IMR-90 (cell line): ENCODE measurements around the gene RUNX2. TPM values are rescaled to one million over a fixed set of nuclear protein-coding genes. Genes with fewer than 3 reads are reported as not detected.

ENCODE experiments used
- ATAC-seq: fragments of 200-7000 bp; cut with Tn5 transposase; 2 replicates; pipeline ENCODE4 v1.9.1; 2020; ENCODE audit warnings: low read depth, mild to moderate bottlenecking, moderate library complexity
- BruUV-seq: library from RNA; stranded (reverse); fragments of 400-500 nt; replicated peaks from 2 replicates; lab custom pipeline; 2021; lab: Mats Ljungman, UMichigan
- CTCF ChIA-PET: fragments of 300-600 bp; formaldehyde crosslinking; extraction: SDS; loops from one replicate; lab custom pipeline; 2021; ENCODE audit warnings: antibody characterized with exemption; lab: Yijun Ruan, JAX
- POLR2A ChIA-PET: fragments of 300-600 bp; sonication (Branson Sonifier 250); formaldehyde crosslinking; loops from one replicate; lab custom pipeline; 2022; ENCODE audit warnings: antibody characterized with exemption; ENCODE audit not compliant: unreplicated experiment; lab: Charles Lee
- DNase-seq: peaks from one replicate; pipeline ENCODE4 v3.0.0; 2013
- H2AFZ ChIP-seq: replicated peaks from 2 replicates; pipeline ENCODE3; 2013; ENCODE audit warnings: low read length, mild to moderate bottlenecking; ENCODE audit not compliant: poor library complexity
- H2AK5ac ChIP-seq: 2 replicates; pipeline ENCODE4 v1.6.1; 2013; ENCODE audit warnings: low read depth, low read length, inconsistent platforms
- H2AK9ac ChIP-seq: replicated peaks from 2 replicates; pipeline ENCODE3; 2013; ENCODE audit warnings: mild to moderate bottlenecking, low read depth, low read length, moderate library complexity; ENCODE audit not compliant: poor library complexity
- H2BK120ac ChIP-seq: 2 replicates; pipeline ENCODE4 v1.6.1; 2013; ENCODE audit warnings: low read depth, low read length, inconsistent platforms
- H2BK15ac ChIP-seq: 3 replicates; pipeline ENCODE4 v1.6.1; 2013; ENCODE audit warnings: low read depth, low read length, inconsistent platforms
- H2BK20ac ChIP-seq: 2 replicates; pipeline ENCODE4 v1.6.1; 2013; ENCODE audit warnings: low read depth, mild to moderate bottlenecking, inconsistent platforms, low read length, moderate library complexity
- H2BK5ac ChIP-seq: 2 replicates; pipeline ENCODE4 v1.6.1; 2013; ENCODE audit warnings: mild to moderate bottlenecking, low read depth, low read length, inconsistent platforms; ENCODE audit not compliant: poor library complexity, severe bottlenecking
- H3K14ac ChIP-seq: replicated peaks from 2 replicates; pipeline ENCODE4 v1.6.1; 2013; ENCODE audit warnings: low read depth, low read length, inconsistent platforms
- H3K18ac ChIP-seq: 2 replicates; pipeline ENCODE4 v1.6.1; 2013; ENCODE audit warnings: low read depth, low read length, control low read depth
- H3K23ac ChIP-seq: 2 replicates; pipeline ENCODE4 v1.6.1; 2013; ENCODE audit warnings: low read depth, low read length, inconsistent platforms
- H3K27ac ChIP-seq: 2 replicates; pipeline ENCODE4 v1.5.1; 2013; ENCODE audit warnings: mild to moderate bottlenecking, control low read depth, low read length; ENCODE audit not compliant: insufficient read depth
- H3K27me3 ChIP-seq: 2 replicates; pipeline ENCODE4 v1.6.1; 2013; ENCODE audit warnings: low read length; ENCODE audit not compliant: control insufficient read depth, insufficient read depth
- H3K36me3 ChIP-seq: 2 replicates; pipeline ENCODE4 v1.6.1; 2013; ENCODE audit warnings: low read length, mixed read lengths; ENCODE audit not compliant: control insufficient read depth, insufficient read depth
- H3K4ac ChIP-seq: 2 replicates; pipeline ENCODE4 v1.6.1; 2013; ENCODE audit warnings: low read depth, low read length, inconsistent platforms
- H3K4me1 ChIP-seq: 2 replicates; pipeline ENCODE4 v1.6.1; 2013; ENCODE audit warnings: low read length, mixed read lengths; ENCODE audit not compliant: control insufficient read depth, insufficient read depth
- H3K4me2 ChIP-seq: 2 replicates; pipeline ENCODE4 v1.6.1; 2013; ENCODE audit warnings: low read depth, mild to moderate bottlenecking, control low read depth, low read length, moderate library complexity
- H3K4me3 ChIP-seq: 2 replicates; pipeline ENCODE4 v1.5.1; 2013; ENCODE audit warnings: low read depth, mild to moderate bottlenecking, control low read depth, low read length, moderate library complexity; ENCODE audit not compliant: insufficient read depth
- H3K56ac ChIP-seq: 2 replicates; pipeline ENCODE4 v1.6.1; 2013; ENCODE audit warnings: low read length, inconsistent platforms; ENCODE audit not compliant: insufficient read depth; ENCODE audit errors: extremely low read depth
- H3K79me1 ChIP-seq, 2 experiments: 2 replicates each; pipeline ENCODE4 v1.6.1; 2013; ENCODE audit warnings: low read length in 2 of 2, inconsistent platforms in 1 of 2, low read depth in 1 of 2
- H3K9ac ChIP-seq: 2 replicates; pipeline ENCODE4 v1.6.1; 2013; ENCODE audit warnings: low read depth, low read length, control low read depth
- H3K9me1 ChIP-seq: 2 replicates; pipeline ENCODE4 v1.6.1; 2013; ENCODE audit warnings: low read length, inconsistent platforms; ENCODE audit not compliant: insufficient read depth
- H3K9me3 ChIP-seq: 2 replicates; pipeline ENCODE4 v1.6.1; 2013; ENCODE audit warnings: low read length; ENCODE audit not compliant: control insufficient read depth, insufficient read depth
- H4K20me1 ChIP-seq: 2 replicates; pipeline ENCODE4 v1.6.1; 2013; ENCODE audit warnings: low read length, inconsistent platforms; ENCODE audit not compliant: insufficient read depth
- H4K5ac ChIP-seq: 2 replicates; pipeline ENCODE4 v1.6.1; 2013; ENCODE audit warnings: mild to moderate bottlenecking, low read depth, low read length, control low read depth
- H4K8ac ChIP-seq, 2 experiments: 2 replicates each; pipeline ENCODE4 v1.6.1; 2013; ENCODE audit warnings: low read depth in 2 of 2, low read length in 2 of 2, control low read depth in 1 of 2, inconsistent platforms in 1 of 2
- H4K91ac ChIP-seq: 2 replicates; pipeline ENCODE4 v1.6.1; 2013; ENCODE audit warnings: low read depth, low read length, inconsistent platforms; ENCODE audit not compliant: insufficient read depth
- POLR2A ChIP-seq: IDR thresholded peaks from 2 replicates; pipeline ENCODE4 v1.6.1; 2012; ENCODE audit warnings: mild to moderate bottlenecking, low read depth, low read length
- RAD21 ChIP-seq: IDR thresholded peaks from 2 replicates; pipeline ENCODE4 v1.6.1; 2012; ENCODE audit warnings: low read length, improper control_type of control experiment
- WGBS, 2 experiments: methylation state at CpG; one replicate each; pipeline versions ENCODE4 v1.1.5 to v1.1.7; 2013; ENCODE audit warnings: missing lambda C conversion rate in 2 of 2; ENCODE audit not compliant: insufficient read length in 1 of 2; ENCODE audit errors: extremely low coverage in 2 of 2; 5-methylcytosine and 5-hydroxymethylcytosine counted together
- dilution Hi-C: fragments of 300-500 bp; cut with HindIII; formaldehyde crosslinking; loops from one replicate; pipeline ENCODE4 v1.14.3; 2018; ENCODE audit warnings: low sequenced_read_pairs; ENCODE audit not compliant: unreplicated experiment
- in situ Hi-C: fragments of 300-500 bp; cut with MboI; formaldehyde crosslinking; loops from 3 replicates; pipeline ENCODE4 v1.14.3; 2019; ENCODE audit warnings: low sequenced_read_pairs, inconsistent platforms, mixed read lengths
- intact Hi-C: fragments of 100-400 bp; cut with micrococcal nuclease; formaldehyde crosslinking; loops from 2 replicates; pipeline ENCODE4 v1.10.0; 2022
- polyA plus RNA-seq, 3 experiments: library from polyadenylated mRNA; depleted of rRNA; stranded (reverse); fragments of >200 nt; gene quantifications; 2 replicates each; pipeline ENCODE4 v1.2.3, GENCODE V29; 2012; ENCODE audit warnings: low replicate concordance in 1 of 3
- total RNA-seq: library from RNA; depleted of rRNA; stranded (reverse); fragments of >200 nt; gene quantifications from 2 replicates; pipeline ENCODE4 v1.2.3, GENCODE V29; 2012

The RUNX2 gene
- total and polyA plus RNA-seq, 2 of the 4 experiments (the other 2 are of a cell fraction), result 2.3 to 4.7 TPM

DNA sequence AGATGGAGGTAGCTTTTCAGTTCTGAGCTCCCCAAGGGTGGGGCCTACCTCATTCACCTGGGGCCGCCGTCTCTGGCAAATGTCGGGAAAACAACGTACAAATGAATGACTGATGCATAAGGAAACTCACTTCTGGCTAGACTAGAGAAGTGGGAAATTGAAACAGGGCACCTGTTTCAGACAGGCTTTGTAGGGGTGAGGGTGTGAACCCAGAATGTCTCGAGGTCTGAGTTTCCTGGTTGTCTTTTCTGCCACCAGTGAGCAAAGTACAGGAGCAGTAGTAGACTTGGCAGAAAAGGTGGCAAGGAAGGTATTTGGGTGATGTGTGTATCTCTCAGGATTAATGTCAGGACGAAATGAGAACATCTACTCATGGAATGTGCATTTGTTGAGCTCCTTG, 379.0 kb downstream of the RUNX2 start:
- no peak overlapping the region for H3K18ac ChIP-seq
- H3K9me1 ChIP-seq, result peaks cover 6% of the 10 kb centered on the region; the same call in 1 of the 2 replicates
- no peaks in the 10 kb centered on the region for H4K20me1 ChIP-seq
- peak overlapping the region; percentile 31; the same call in 1 of the 2 replicates for H4K91ac ChIP-seq
- H3K79me1 ChIP-seq, result no peaks in the 10 kb centered on the region
- H3K14ac ChIP-seq, result no peak overlapping the region
- no peak overlapping the region for H2AFZ ChIP-seq
- peak overlapping the region; percentile 24; the same call in 1 of the 2 replicates for H3K4ac ChIP-seq
- no peak overlapping the region for H2AK9ac ChIP-seq
- no peak overlapping the region for H3K9ac ChIP-seq
- ATAC-seq (no peak), DNase-seq (no peak)
- H4K5ac ChIP-seq, result no peak overlapping the region
- H2BK20ac ChIP-seq, result 0 out of 2 replicates have a peak overlapping the region, but pooled peaks have one; percentile 14
- in situ Hi-C loops, result loop anchor here (25.0 kb wide), 2 partner anchors 620 to 1220 kb away; no protein-coding TSS in a partner anchor
- no peak overlapping the region for H3K56ac ChIP-seq
- H3K23ac ChIP-seq, result no peak overlapping the region
- peak overlapping the region; percentile 61; the same call in 2 of the 3 replicates for H2BK15ac ChIP-seq
- peaks cover 9% of the 10 kb centered on the region for H3K4me1 ChIP-seq
- dilution Hi-C loops, result no loop called here
- H3K4me2 ChIP-seq, result no peak overlapping the region
- TF ChIP-seq POLR2A (no peak), RAD21 (no peak)
- peak overlapping the region in 1 of 2 experiments; percentile 58; a peak in 1 of 4 replicates for H4K8ac ChIP-seq
- H3K27ac ChIP-seq, result no peak overlapping the region
- no peak overlapping the region for H3K4me3 ChIP-seq
- H3K36me3 ChIP-seq, result no peaks in the 10 kb centered on the region
- BruUV-seq, result no TSS peak
- CTCF ChIA-PET, result no interaction called here
- 84% methylated on average over 5 of the region's 6 CpGs; no CpG with 5 or more reads in 1 of the 2 experiments for WGBS, 2 experiments
- peak overlapping the region; percentile 1; the same call in 1 of the 2 replicates for H2BK120ac ChIP-seq
- H2BK5ac ChIP-seq, result no peak overlapping the region
- intact Hi-C loops, result no loop called here
- H3K9me3 ChIP-seq, result no peaks in the 10 kb centered on the region
- H2AK5ac ChIP-seq, result 0 out of 2 replicates have a peak overlapping the region, but pooled peaks have one; percentile 5
- no peaks in the 10 kb centered on the region for H3K27me3 ChIP-seq
- POLR2A ChIA-PET, result no interaction called here
